Hepatocyte (in vitro differentiated cells): ENCODE results near the gene WNT6. TPM values are rescaled to one million over a fixed set of nuclear protein-coding genes. Genes with fewer than 3 reads are reported as not detected.
A peak's percentile ranks its signal among the peaks of the same experiment; 100 is the strongest.

ENCODE experiments used
- DNase-seq: peaks from one replicate; pipeline ENCODE4 v3.0.0-alpha.2; 2016; ENCODE audit warnings: low spot score
- H2AFZ ChIP-seq: fragments of 200-600 bp; sonication (generic); 2 replicates; pipeline ENCODE4 v1.6.0; 2016; ENCODE audit warnings: antibody characterized with exemption, mild to moderate bottlenecking
- H3K27ac ChIP-seq: fragments of 200-600 bp; sonication (generic); 2 replicates; pipeline ENCODE4 v1.5.1; 2016; ENCODE audit warnings: mild to moderate bottlenecking
- H3K27me3 ChIP-seq: fragments of 200-600 bp; sonication (generic); 2 replicates; pipeline ENCODE4 v1.6.1; 2016
- H3K36me3 ChIP-seq: fragments of 200-600 bp; sonication (generic); replicated peaks from 2 replicates; pipeline ENCODE4 v1.5.1; 2016; ENCODE audit warnings: low read depth; ENCODE audit not compliant: insufficient read depth
- H3K4me1 ChIP-seq: fragments of 200-600 bp; sonication (generic); 2 replicates; pipeline ENCODE4 v1.5.1; 2016; ENCODE audit warnings: mild to moderate bottlenecking, moderate library complexity; ENCODE audit not compliant: insufficient read depth
- H3K4me2 ChIP-seq: fragments of 200-600 bp; sonication (generic); 2 replicates; pipeline ENCODE4 v1.6.0; 2016
- H3K4me3 ChIP-seq: fragments of 200-600 bp; sonication (generic); 2 replicates; pipeline ENCODE4 v1.5.1; 2016; ENCODE audit warnings: mild to moderate bottlenecking
- H3K79me2 ChIP-seq: fragments of 200-600 bp; sonication (generic); 2 replicates; pipeline ENCODE4 v1.6.0; 2017; ENCODE audit warnings: mild to moderate bottlenecking
- H3K9me2 ChIP-seq: fragments of 200-600 bp; sonication (generic); replicated peaks from 2 replicates; pipeline ENCODE4 v1.6.0; 2017; ENCODE audit warnings: mild to moderate bottlenecking; ENCODE audit not compliant: insufficient read depth
- H3K9me3 ChIP-seq: fragments of 200-600 bp; sonication (generic); 2 replicates; pipeline ENCODE4 v1.5.1; 2016; ENCODE audit warnings: low read depth, mild to moderate bottlenecking
- H4K20me1 ChIP-seq: fragments of 200-600 bp; sonication (generic); 2 replicates; pipeline ENCODE4 v1.6.0; 2016; ENCODE audit warnings: mild to moderate bottlenecking; ENCODE audit not compliant: insufficient read depth, poor library complexity, severe bottlenecking
- EZH2 ChIP-seq: fragments of 200-600 bp; sonication (generic); IDR thresholded peaks from 2 replicates; pipeline ENCODE4 v1.6.1; 2016; ENCODE audit warnings: antibody characterized with exemption, mild to moderate bottlenecking, borderline replicate concordance
- EZH2phosphoT487 ChIP-seq: fragments of 200-600 bp; sonication (generic); IDR thresholded peaks from one replicate; pipeline ENCODE4 v1.6.1; 2018; ENCODE audit warnings: antibody characterized with exemption, mild to moderate bottlenecking, low read depth, moderate library complexity; ENCODE audit not compliant: unreplicated experiment, severe bottlenecking
- WGBS: methylation state at CpG from one replicate; pipeline ENCODE4 v1.1.6; 2016; ENCODE audit warnings: low lambda C conversion rate; ENCODE audit errors: missing lambda C conversion rate; 5-methylcytosine and 5-hydroxymethylcytosine counted together
- polyA plus RNA-seq: library from polyadenylated mRNA; unstranded; fragments of >200 nt; fragmentation: Nextera tagmentation; extraction: Ambion mirVana; gene quantifications from 2 replicates; pipeline ENCODE4 v1.2.1, GENCODE V29; 2016
- total RNA-seq: library from RNA; depleted of rRNA; stranded (reverse); fragments of >200 nt; gene quantifications from 2 replicates; pipeline ENCODE4 v1.2.3, GENCODE V29; 2014
- TF ChIP-seq, protein P1 (sequence below): fragments of 200-600 bp; sonication (generic); IDR thresholded peaks from 2 replicates; pipeline ENCODE4 v1.5.1; 2016; ENCODE audit warnings: antibody characterized with exemption, mild to moderate bottlenecking; ENCODE audit not compliant: poor library complexity

The WNT6 gene
- total and polyA plus RNA-seq, 2 experiments from 2014 or later = 7.1 to 22.8 TPM

DNA sequence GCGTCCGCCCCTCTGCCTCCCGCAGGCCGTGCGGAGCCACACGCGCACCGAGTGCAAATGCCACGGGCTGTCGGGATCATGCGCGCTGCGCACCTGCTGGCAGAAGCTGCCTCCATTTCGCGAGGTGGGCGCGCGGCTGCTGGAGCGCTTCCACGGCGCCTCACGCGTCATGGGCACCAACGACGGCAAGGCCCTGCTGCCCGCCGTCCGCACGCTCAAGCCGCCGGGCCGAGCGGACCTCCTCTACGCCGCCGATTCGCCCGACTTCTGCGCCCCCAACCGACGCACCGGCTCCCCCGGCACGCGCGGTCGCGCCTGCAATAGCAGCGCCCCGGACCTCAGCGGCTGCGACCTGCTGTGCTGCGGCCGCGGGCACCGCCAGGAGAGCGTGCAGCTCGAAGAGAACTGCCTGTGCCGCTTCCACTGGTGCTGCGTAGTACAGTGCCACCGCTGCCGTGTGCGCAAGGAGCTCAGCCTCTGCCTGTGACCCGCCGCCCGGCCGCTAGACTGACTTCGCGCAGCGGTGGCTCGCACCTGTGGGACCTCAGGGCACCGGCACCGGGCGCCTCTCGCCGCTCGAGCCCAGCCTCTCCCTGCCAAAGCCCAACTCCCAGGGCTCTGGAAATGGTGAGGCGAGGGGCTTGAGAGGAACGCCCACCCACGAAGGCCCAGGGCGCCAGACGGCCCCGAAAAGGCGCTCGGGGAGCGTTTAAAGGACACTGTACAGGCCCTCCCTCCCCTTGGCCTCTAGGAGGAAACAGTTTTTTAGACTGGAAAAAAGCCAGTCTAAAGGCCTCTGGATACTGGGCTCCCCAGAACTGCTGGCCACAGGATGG, 14.0 kb downstream of the WNT6 start:
- Histone ChIP-seq H3K4me1 (peaks cover 6% of the 10 kb centered on the region), H3K4me3 (no peak overlapping the region), H3K4me2 (peak overlapping the region; percentile 62), H3K36me3 (no peaks in the 10 kb centered on the region), H2AFZ (no peak overlapping the region), H3K79me2 (no peaks in the 10 kb centered on the region), H3K9me3 (no peaks in the 10 kb centered on the region), H3K27ac (no peak overlapping the region), H4K20me1 (no peaks in the 10 kb centered on the region), H3K9me2 (no peaks in the 10 kb centered on the region), H3K27me3 (peaks cover 91% of the 10 kb centered on the region)
- no peak for DNase-seq
- peak; percentile 87 for TF ChIP-seq EZH2
- TF ChIP-seq, protein P1, sequence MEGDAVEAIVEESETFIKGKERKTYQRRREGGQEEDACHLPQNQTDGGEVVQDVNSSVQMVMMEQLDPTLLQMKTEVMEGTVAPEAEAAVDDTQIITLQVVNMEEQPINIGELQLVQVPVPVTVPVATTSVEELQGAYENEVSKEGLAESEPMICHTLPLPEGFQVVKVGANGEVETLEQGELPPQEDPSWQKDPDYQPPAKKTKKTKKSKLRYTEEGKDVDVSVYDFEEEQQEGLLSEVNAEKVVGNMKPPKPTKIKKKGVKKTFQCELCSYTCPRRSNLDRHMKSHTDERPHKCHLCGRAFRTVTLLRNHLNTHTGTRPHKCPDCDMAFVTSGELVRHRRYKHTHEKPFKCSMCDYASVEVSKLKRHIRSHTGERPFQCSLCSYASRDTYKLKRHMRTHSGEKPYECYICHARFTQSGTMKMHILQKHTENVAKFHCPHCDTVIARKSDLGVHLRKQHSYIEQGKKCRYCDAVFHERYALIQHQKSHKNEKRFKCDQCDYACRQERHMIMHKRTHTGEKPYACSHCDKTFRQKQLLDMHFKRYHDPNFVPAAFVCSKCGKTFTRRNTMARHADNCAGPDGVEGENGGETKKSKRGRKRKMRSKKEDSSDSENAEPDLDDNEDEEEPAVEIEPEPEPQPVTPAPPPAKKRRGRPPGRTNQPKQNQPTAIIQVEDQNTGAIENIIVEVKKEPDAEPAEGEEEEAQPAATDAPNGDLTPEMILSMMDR = no peak
- 19% methylated on average over 83 of the region's 86 CpGs for WGBS

DNA sequence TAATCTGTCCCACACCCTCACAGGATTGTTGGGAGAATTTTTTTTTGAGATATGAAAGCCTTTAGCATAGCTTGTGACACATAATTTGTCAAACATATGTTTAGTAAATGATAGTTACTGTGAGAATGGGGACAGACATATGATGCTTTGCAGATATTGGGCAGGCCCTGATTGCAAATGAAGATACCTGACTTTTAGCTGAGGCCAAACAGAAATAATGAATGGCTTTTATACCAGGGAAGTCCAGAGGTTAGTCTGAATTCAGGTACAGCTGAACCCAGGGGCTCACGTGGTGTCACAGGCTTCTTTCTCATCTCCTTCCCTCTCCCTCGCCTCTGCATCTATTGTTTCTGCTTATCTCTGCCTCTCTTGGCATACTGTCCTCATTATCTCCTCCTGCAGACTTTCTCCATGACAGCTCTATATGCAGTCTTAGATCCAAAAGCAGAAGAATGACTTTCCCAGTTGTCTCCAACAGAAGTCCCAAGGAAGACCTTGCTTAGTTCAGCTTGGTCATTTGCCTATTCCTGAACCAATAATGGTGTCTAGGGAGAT, 16.2 kb downstream of the WNT6 start:
- TF ChIP-seq, protein P1 = no peak
- TF ChIP-seq EZH2phosphoT487 (no peak), EZH2 (no peak)
- peaks cover 91% of the 10 kb centered on the region for H3K27me3 ChIP-seq
- WGBS = 8% methylated on average over 2 of the region's 2 CpGs

DNA sequence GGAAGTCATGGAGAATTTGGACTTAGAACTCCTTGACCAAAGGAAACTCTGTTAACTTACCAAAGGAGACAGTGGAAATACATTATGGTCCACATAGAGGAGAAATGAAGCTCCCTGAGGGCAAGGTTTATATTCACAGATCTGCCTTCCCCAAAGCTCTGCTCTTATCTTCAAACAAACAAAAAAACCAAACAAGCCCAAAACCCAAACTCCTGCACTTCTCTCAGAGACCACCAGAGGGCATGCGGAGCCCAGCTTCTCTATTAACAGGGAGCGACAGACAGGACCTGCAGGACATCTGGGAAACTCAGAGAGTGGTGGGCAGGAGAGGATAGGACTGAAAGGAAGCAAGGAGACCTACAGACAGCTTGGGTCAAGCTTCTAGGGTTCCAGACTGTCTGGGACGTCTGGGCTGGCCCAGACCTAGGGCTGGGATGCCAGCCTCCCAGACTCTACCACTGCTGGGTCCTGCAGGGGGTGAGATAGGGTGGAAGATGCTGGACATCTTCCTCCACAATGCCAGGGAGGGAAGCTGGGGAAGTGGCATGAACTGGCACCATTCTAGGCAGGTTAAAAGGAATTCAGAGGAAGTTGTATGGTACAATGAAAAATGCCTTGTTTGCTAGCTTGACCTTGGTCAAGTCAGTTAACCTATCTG, 17.1 kb downstream of the WNT6 start:
- no peak overlapping the region for H3K4me3 ChIP-seq
- peaks cover 91% of the 10 kb centered on the region for H3K27me3 ChIP-seq
- no peaks in the 10 kb centered on the region for H3K36me3 ChIP-seq
- H3K4me1 ChIP-seq = peaks cover 13% of the 10 kb centered on the region
- 2% methylated on average over 3 of the region's 3 CpGs for WGBS
- H3K79me2 ChIP-seq = no peaks in the 10 kb centered on the region
- no peaks in the 10 kb centered on the region for H4K20me1 ChIP-seq
- H3K9me2 ChIP-seq = no peaks in the 10 kb centered on the region
- H2AFZ ChIP-seq = no peak overlapping the region
- DNase-seq = peak; percentile 76
- no peak overlapping the region for H3K27ac ChIP-seq
- H3K9me3 ChIP-seq = no peaks in the 10 kb centered on the region
- H3K4me2 ChIP-seq = no peak overlapping the region
- TF ChIP-seq, protein P1 = peak; percentile 97
- TF ChIP-seq EZH2 = no peak

More for the DNA sequence above, 16.2 kb downstream of the WNT6 start:
- Histone ChIP-seq H4K20me1 (no peaks in the 10 kb centered on the region), H3K4me1 (peaks cover 13% of the 10 kb centered on the region), H3K79me2 (no peaks in the 10 kb centered on the region), H3K27ac (no peak overlapping the region), H3K4me3 (no peak overlapping the region), H3K36me3 (no peaks in the 10 kb centered on the region), H3K9me2 (no peaks in the 10 kb centered on the region), H3K4me2 (no peak overlapping the region), H2AFZ (no peak overlapping the region), H3K9me3 (no peaks in the 10 kb centered on the region)
- no peak for DNase-seq
